GM12878 (cell line): ENCODE results near the gene AMH.

ENCODE experiments used
- CHD1 ChIP-seq: IDR thresholded peaks from 2 replicates; pipeline ENCODE4 v1.6.1; 2012; ENCODE audit warnings: low read depth, low read length, improper control_type of control experiment
- CTCF ChIP-seq, 3 experiments: IDR thresholded peaks in 2 of 3; conservative IDR thresholded peaks in 1 of 3; 2 replicates each; pipeline ENCODE4 v1.5.1; 2011; ENCODE audit warnings: low read depth in 3 of 3, low read length in 3 of 3, mild to moderate bottlenecking in 3 of 3, control low read depth in 2 of 3, moderate library complexity in 2 of 3, inconsistent platforms in 1 of 3, mixed read lengths in 1 of 3; ENCODE audit not compliant: control insufficient read depth in 2 of 3, insufficient read depth in 1 of 3; ENCODE audit errors: extremely low read depth in 1 of 3
- EP300 ChIP-seq, 2 experiments: fragments of 150-350 bp in 1 of 2; IDR thresholded peaks; 2 replicates each; pipeline ENCODE4 v1.6.1; 2011 to 2012; ENCODE audit warnings: low read depth in 2 of 2, low read length in 2 of 2, borderline replicate concordance in 1 of 2, improper control_type of control experiment in 1 of 2, inconsistent platforms in 1 of 2; ENCODE audit not compliant: control insufficient read depth in 1 of 2
- JUND ChIP-seq: IDR thresholded peaks from 2 replicates; pipeline ENCODE4 v1.6.1; 2012; ENCODE audit warnings: low read depth, mild to moderate bottlenecking, low read length, improper control_type of control experiment, moderate library complexity
- MAX ChIP-seq: IDR thresholded peaks from 2 replicates; pipeline ENCODE4 v1.6.1; 2012; ENCODE audit warnings: low read depth, low read length, improper control_type of control experiment
- TARDBP ChIP-seq: IDR thresholded peaks from 2 replicates; pipeline ENCODE4 v1.6.1; 2016; ENCODE audit warnings: borderline replicate concordance

GRCh38 chr19:2236064-2236313 lies 13.1 kb upstream of the AMH start:
- TF ChIP-seq CTCF (IDR thresholded peaks at IDR 0.05 in 2 of 3, conservative IDR thresholded peaks at IDR 0.05 in 1 of 3; ENCODE audit: control insufficient read depth in 2 of 3, extremely low read depth in 1 of 3, insufficient read depth in 1 of 3, low read depth in 3 of 3, low read length in 3 of 3) (no peak), TARDBP (no peak), EP300 (IDR thresholded peaks at IDR 0.05; ENCODE audit: borderline replicate concordance in 1 of 2, control insufficient read depth in 1 of 2, low read depth in 2 of 2, low read length in 2 of 2) (no peak), JUND (no peak), CHD1 (no peak), MAX (no peak; the same call in 1 of the 2 replicates)
